Lower lobe of right lung (tissue), 2 donors: ENCODE results near the gene URB1. TPM values are rescaled to one million over a fixed set of nuclear protein-coding genes. Genes with fewer than 3 reads are reported as not detected.

ENCODE experiments used
- ATAC-seq, 2 donors: fragments of 200-7000 bp; cut with Tn5 transposase; one replicate each; pipeline ENCODE4 v1.9.1; 2020 to 2022; ENCODE audit warnings: mild to moderate bottlenecking in 2 of 2, moderate library complexity in 2 of 2
- DNase-seq: peaks from one replicate; pipeline ENCODE4 v3.0.0-alpha.2; 2020
- H3K27ac ChIP-seq: fragments of 200-600 bp; one replicate; pipeline ENCODE4 v1.8.0; 2022
- H3K27me3 ChIP-seq: fragments of 200-600 bp; one replicate; pipeline ENCODE4 v1.8.0; 2022; ENCODE audit warnings: low read depth
- H3K36me3 ChIP-seq: fragments of 200-600 bp; one replicate; pipeline ENCODE4 v1.8.0; 2022; ENCODE audit warnings: mild to moderate bottlenecking
- H3K4me1 ChIP-seq: fragments of 200-600 bp; one replicate; pipeline ENCODE4 v1.8.0; 2022
- H3K4me3 ChIP-seq: fragments of 200-600 bp; one replicate; pipeline ENCODE4 v1.8.0; 2022; ENCODE audit warnings: mild to moderate bottlenecking
- H3K9me3 ChIP-seq: fragments of 200-600 bp; one replicate; pipeline ENCODE4 v1.8.0; 2022
- intact Hi-C: fragments of 100-400 bp; cut with DNase I; formaldehyde crosslinking; loops from one replicate; pipeline ENCODE4 v1.11.0; 2022
- total RNA-seq: library from RNA; stranded (reverse); fragmentation: NEBNext Ultra II Directional; extraction: Animal tissue kit (Norgen Biotek cat#: 25700); gene quantifications from one replicate; pipeline ENCODE4 v1.2.1, GENCODE V29; 2021
- TF ChIP-seq, protein P1 (sequence below): fragments of 200-600 bp; IDR thresholded peaks from one replicate; pipeline ENCODE4 v1.8.0; 2022; ENCODE audit warnings: antibody characterized with exemption, mild to moderate bottlenecking
- donor health status: DM: no; HTN: yes; CAD: no; lungs with severe emphysema.

The URB1 gene
- total RNA-seq, 1 donor from 2014 or later: 10.3 TPM

GRCh38 chr21:32303385-32303784 lies 89.4 kb downstream of the URB1 start:
- DNase-seq (no peak), ATAC-seq (no peak)
- Histone ChIP-seq H3K27ac (no peak overlapping the region), H3K4me3 (no peak overlapping the region), H3K36me3 (no peaks in the 10 kb centered on the region), H3K27me3 (no peaks in the 10 kb centered on the region), H3K4me1 (no peaks in the 10 kb centered on the region), H3K9me3 (no peaks in the 10 kb centered on the region)
- intact Hi-C loops: no loop called here
- TF ChIP-seq, protein P1, sequence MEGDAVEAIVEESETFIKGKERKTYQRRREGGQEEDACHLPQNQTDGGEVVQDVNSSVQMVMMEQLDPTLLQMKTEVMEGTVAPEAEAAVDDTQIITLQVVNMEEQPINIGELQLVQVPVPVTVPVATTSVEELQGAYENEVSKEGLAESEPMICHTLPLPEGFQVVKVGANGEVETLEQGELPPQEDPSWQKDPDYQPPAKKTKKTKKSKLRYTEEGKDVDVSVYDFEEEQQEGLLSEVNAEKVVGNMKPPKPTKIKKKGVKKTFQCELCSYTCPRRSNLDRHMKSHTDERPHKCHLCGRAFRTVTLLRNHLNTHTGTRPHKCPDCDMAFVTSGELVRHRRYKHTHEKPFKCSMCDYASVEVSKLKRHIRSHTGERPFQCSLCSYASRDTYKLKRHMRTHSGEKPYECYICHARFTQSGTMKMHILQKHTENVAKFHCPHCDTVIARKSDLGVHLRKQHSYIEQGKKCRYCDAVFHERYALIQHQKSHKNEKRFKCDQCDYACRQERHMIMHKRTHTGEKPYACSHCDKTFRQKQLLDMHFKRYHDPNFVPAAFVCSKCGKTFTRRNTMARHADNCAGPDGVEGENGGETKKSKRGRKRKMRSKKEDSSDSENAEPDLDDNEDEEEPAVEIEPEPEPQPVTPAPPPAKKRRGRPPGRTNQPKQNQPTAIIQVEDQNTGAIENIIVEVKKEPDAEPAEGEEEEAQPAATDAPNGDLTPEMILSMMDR: no peak

GRCh38 chr21:32302560-32302959 lies 90.3 kb downstream of the URB1 start:
- Histone ChIP-seq H3K9me3 (no peaks in the 10 kb centered on the region), H3K36me3 (no peaks in the 10 kb centered on the region), H3K27ac (no peak overlapping the region), H3K4me1 (no peaks in the 10 kb centered on the region), H3K27me3 (no peaks in the 10 kb centered on the region), H3K4me3 (no peak overlapping the region)
- TF ChIP-seq, protein P1: no peak
- ATAC-seq (no peak), DNase-seq (no peak)
- intact Hi-C loops: no loop called here

DNA sequence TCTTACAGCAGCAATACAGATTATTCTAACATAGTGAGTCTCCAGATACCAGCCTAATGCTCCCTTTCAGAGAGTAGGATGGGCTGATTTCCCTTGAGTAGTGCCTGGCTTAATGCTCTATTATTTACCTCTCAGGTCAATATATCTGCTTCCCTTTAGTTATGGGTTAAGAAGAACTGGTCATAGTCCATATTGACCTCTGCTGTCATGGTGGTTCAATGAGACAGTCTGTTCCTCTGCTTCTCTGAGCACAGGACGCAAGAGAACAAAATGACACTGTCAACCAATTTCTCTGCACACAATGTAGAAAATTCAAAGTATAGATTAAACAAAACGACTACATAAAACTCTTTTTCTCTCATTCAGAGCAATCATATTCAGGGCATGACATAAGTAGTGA lies 91.2 kb downstream of the URB1 start:
- H3K36me3 ChIP-seq: no peaks in the 10 kb centered on the region
- no peak overlapping the region for H3K4me3 ChIP-seq
- DNase-seq (no peak), ATAC-seq (no peak)
- intact Hi-C loops: no loop called here
- no peak overlapping the region for H3K27ac ChIP-seq
- no peaks in the 10 kb centered on the region for H3K27me3 ChIP-seq
- no peaks in the 10 kb centered on the region for H3K9me3 ChIP-seq
- TF ChIP-seq, protein P1: no peak
- H3K4me1 ChIP-seq: no peaks in the 10 kb centered on the region

GRCh38 chr21:32300117-32300681 lies 92.6 kb downstream of the URB1 start:
- intact Hi-C loops: no loop called here
- no peak overlapping the region for H3K27ac ChIP-seq
- H3K4me3 ChIP-seq: no peak overlapping the region
- no peaks in the 10 kb centered on the region for H3K4me1 ChIP-seq
- H3K27me3 ChIP-seq: no peaks in the 10 kb centered on the region
- no peaks in the 10 kb centered on the region for H3K36me3 ChIP-seq
- H3K9me3 ChIP-seq: no peaks in the 10 kb centered on the region
- TF ChIP-seq, protein P1: no peak
- ATAC-seq (no peak), DNase-seq (no peak)

- no peaks in the 10 kb centered on the region for H3K9me3 ChIP-seq
- ATAC-seq (no peak), DNase-seq (no peak)
- intact Hi-C loops: no loop called here
- H3K27ac ChIP-seq: no peak overlapping the region
- no peaks in the 10 kb centered on the region for H3K4me1 ChIP-seq
- TF ChIP-seq, protein P1: no peak
- no peaks in the 10 kb centered on the region for H3K27me3 ChIP-seq
- H3K4me3 ChIP-seq: no peak overlapping the region
- H3K36me3 ChIP-seq: no peaks in the 10 kb centered on the region
Observed at GRCh38 chr21:32299695-32300094, 93.1 kb downstream of the URB1 start.

DNA sequence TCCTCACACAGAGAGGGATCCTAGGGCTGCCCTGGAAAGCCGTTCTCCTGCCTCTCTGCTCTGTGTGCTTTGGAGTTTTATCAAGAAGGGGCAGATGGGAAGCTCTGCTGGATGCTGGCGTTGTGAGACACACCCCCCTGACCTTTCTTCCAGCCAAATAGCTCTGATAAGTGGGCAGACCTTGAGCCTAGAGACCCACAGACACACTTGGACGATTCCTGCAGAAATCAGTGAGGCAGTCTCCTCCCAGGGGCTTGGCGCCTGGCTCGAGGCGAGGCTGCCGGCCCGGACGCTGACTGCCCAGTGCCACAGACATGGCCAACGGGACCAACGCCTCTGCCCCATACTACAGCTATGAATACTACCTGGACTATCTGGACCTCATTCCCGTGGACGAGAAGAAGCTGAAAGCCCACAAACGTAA lies 94.1 kb downstream of the URB1 start, which contains the start of gene MRAP:
MRAP (plus strand) TSS at position 198 of the 424 bp plus-strand sequence; CDS start at position 315, 117 bp downstream.
- Histone ChIP-seq H3K36me3 (no peaks in the 10 kb centered on the region), H3K4me3 (no peak within 1 kb of the TSS), H3K27me3 (no peaks in the 10 kb centered on the region), H3K27ac (peak within 1 kb of the TSS; percentile 24), H3K9me3 (no peaks in the 10 kb centered on the region), H3K4me1 (no peaks in the 10 kb centered on the region)
- TF ChIP-seq, protein P1: no peak
- no peak for DNase-seq
- intact Hi-C loops: no loop called here
- no peak for ATAC-seq
